Measurements from ENCODE around the gene IL17C.

IL17C gene

DNA sequence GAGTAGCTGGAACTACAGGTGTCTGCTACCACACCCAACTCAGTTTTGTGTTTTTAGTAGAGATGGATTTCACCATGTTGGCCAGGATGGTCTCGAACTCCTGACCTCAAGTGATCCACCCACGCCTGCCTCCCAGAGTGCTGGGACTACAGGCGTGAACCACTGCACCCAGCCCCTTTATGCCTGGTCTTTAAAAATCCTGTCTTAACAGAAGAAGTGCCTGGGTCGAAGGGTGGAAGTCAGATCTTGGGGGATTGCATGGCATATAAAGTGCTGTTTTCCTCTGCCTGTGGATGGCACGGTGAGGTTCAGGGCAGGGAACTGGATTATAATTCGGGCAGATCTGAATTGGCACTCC is 37.9 kb upstream of the IL17C start:
- Histone ChIP-seq H4K20me1 (ENCODE audit: insufficient read depth, low read length) (peaks cover 40% of the 10 kb centered on the region), H3K4me3 (ENCODE audit: low read depth in 1 of 2, low read length in 2 of 2) (no peak overlapping the region), H3K27ac (ENCODE audit: low read length) (no peak overlapping the region), H3K4me2 (ENCODE audit: insufficient read depth, low read length) (no peak overlapping the region), H3K79me2 (ENCODE audit: insufficient read depth, low read length) (peaks cover 45% of the 10 kb centered on the region), H3K36me3 (ENCODE audit: insufficient read depth, low read length) (peaks cover 84% of the 10 kb centered on the region), H3K9me3 (ENCODE audit: insufficient read depth, low read length, severe bottlenecking) (no peaks in the 10 kb centered on the region), H2AFZ (ENCODE audit: low read depth, low read length) (no peak overlapping the region), H3K27me3 (ENCODE audit: insufficient read depth, low read length, poor library complexity) (no peaks in the 10 kb centered on the region), H3K4me1 (ENCODE audit: insufficient read depth, low read length) (no peaks in the 10 kb centered on the region), H3K9ac (ENCODE audit: low read depth, low read length) (no peak overlapping the region)
- no peak for TF ChIP-seq EZH2 (IDR thresholded peaks at IDR 0.05; ENCODE audit: borderline replicate concordance, low read depth, low read length, severe bottlenecking)
- TF ChIP-seq, protein P1, sequence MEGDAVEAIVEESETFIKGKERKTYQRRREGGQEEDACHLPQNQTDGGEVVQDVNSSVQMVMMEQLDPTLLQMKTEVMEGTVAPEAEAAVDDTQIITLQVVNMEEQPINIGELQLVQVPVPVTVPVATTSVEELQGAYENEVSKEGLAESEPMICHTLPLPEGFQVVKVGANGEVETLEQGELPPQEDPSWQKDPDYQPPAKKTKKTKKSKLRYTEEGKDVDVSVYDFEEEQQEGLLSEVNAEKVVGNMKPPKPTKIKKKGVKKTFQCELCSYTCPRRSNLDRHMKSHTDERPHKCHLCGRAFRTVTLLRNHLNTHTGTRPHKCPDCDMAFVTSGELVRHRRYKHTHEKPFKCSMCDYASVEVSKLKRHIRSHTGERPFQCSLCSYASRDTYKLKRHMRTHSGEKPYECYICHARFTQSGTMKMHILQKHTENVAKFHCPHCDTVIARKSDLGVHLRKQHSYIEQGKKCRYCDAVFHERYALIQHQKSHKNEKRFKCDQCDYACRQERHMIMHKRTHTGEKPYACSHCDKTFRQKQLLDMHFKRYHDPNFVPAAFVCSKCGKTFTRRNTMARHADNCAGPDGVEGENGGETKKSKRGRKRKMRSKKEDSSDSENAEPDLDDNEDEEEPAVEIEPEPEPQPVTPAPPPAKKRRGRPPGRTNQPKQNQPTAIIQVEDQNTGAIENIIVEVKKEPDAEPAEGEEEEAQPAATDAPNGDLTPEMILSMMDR (IDR thresholded peaks at IDR 0.05; ENCODE audit: borderline replicate concordance, extremely low read depth, low read length, poor library complexity, severe bottlenecking): no peak
- ATAC-seq (ENCODE audit: insufficient read depth, low read depth) (no peak), DNase-seq (no peak)

DNA sequence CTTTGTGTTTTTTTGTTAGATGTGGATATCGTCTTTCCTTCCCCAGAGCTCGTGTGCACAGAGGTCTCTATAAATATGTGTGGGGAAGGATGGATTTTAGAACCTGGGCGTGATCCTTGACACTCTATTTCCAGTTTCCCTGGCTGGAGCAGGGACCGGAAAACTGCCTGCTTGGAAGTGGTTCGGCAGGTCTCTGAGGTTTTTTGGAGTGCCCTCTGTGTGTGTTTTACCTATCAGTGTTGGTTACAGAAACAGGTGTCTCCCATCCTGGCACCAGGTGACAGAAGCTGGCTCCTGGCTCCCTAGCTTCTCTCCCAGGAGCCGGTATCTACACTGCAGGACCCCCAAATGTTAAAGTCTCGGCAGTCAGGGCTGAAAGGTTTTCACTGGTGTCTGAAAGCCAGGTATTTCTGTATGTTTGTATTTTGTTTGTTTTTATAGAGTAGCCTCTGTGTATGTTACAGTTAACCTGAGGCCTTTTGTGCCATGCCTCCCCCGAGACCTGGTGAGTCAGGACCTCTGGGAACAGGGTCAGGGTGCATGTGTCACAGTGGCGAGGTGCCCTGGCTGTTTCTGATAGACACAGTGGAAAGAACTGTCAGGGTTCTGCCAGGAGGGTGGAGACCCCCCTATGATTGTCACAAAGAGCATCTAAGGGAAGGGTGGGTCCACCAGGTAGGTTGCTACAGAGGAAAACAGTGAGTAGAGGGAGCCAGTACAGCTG is 36.9 kb upstream of the IL17C start:
- ATAC-seq (ENCODE audit: insufficient read depth, low read depth): no peak
- Histone ChIP-seq H3K9me3 (ENCODE audit: insufficient read depth, low read length, severe bottlenecking) (no peaks in the 10 kb centered on the region), H3K79me2 (ENCODE audit: insufficient read depth, low read length) (peaks cover 36% of the 10 kb centered on the region), H3K4me2 (ENCODE audit: insufficient read depth, low read length) (no peak overlapping the region), H3K27me3 (ENCODE audit: insufficient read depth, low read length, poor library complexity) (no peaks in the 10 kb centered on the region), H3K4me3 (ENCODE audit: low read depth in 1 of 2, low read length in 2 of 2) (no peak overlapping the region), H3K27ac (ENCODE audit: low read length) (no peak overlapping the region), H3K9ac (ENCODE audit: low read depth, low read length) (no peak overlapping the region), H4K20me1 (ENCODE audit: insufficient read depth, low read length) (peaks cover 35% of the 10 kb centered on the region), H3K4me1 (ENCODE audit: insufficient read depth, low read length) (no peaks in the 10 kb centered on the region), H3K36me3 (ENCODE audit: insufficient read depth, low read length) (peaks cover 84% of the 10 kb centered on the region), H2AFZ (ENCODE audit: low read depth, low read length) (no peak overlapping the region)
- TF ChIP-seq, protein P1 (IDR thresholded peaks at IDR 0.05; ENCODE audit: borderline replicate concordance, extremely low read depth, low read length, poor library complexity, severe bottlenecking): no peak
- TF ChIP-seq EZH2 (IDR thresholded peaks at IDR 0.05; ENCODE audit: borderline replicate concordance, low read depth, low read length, severe bottlenecking): no peak
- no peak for DNase-seq

DNA sequence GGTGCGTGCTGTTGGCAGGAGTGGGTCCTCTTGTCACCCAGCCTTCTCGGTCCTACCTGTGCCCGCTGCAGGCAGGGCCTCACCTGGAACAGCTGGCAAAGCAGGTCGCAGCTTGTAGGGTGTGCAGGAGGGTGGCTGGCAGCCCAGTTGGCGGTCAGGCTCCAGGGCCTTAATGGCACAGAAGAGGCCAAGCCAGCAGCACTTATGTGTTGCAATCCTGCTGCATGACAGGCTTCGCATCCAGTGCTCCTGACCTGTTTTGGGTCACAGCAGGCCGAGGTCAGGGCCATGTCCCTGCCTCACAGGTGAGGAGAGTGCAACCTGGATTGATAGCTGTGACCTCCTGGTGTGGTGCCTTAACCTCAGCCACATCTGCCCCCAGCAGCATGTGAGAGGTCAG is 36.3 kb upstream of the IL17C start:
- Histone ChIP-seq H3K4me1 (ENCODE audit: insufficient read depth, low read length) (no peaks in the 10 kb centered on the region), H2AFZ (ENCODE audit: low read depth, low read length) (no peak overlapping the region), H3K36me3 (ENCODE audit: insufficient read depth, low read length) (peaks cover 89% of the 10 kb centered on the region), H3K9me3 (ENCODE audit: insufficient read depth, low read length, severe bottlenecking) (no peaks in the 10 kb centered on the region), H3K27me3 (ENCODE audit: insufficient read depth, low read length, poor library complexity) (no peaks in the 10 kb centered on the region), H4K20me1 (ENCODE audit: insufficient read depth, low read length) (peaks cover 39% of the 10 kb centered on the region), H3K4me2 (ENCODE audit: insufficient read depth, low read length) (no peak overlapping the region), H3K27ac (ENCODE audit: low read length) (no peak overlapping the region), H3K9ac (ENCODE audit: low read depth, low read length) (no peak overlapping the region), H3K4me3 (ENCODE audit: low read depth in 1 of 2, low read length in 2 of 2) (no peak overlapping the region), H3K79me2 (ENCODE audit: insufficient read depth, low read length) (peaks cover 36% of the 10 kb centered on the region)
- DNase-seq: no peak
- TF ChIP-seq, protein P1 (IDR thresholded peaks at IDR 0.05; ENCODE audit: borderline replicate concordance, extremely low read depth, low read length, poor library complexity, severe bottlenecking): no peak
- TF ChIP-seq EZH2 (IDR thresholded peaks at IDR 0.05; ENCODE audit: borderline replicate concordance, low read depth, low read length, severe bottlenecking): no peak
- no peak for ATAC-seq (ENCODE audit: insufficient read depth, low read depth)
